Measurements from ENCODE around the gene ABLIM3.

ABLIM3 gene

DNA sequence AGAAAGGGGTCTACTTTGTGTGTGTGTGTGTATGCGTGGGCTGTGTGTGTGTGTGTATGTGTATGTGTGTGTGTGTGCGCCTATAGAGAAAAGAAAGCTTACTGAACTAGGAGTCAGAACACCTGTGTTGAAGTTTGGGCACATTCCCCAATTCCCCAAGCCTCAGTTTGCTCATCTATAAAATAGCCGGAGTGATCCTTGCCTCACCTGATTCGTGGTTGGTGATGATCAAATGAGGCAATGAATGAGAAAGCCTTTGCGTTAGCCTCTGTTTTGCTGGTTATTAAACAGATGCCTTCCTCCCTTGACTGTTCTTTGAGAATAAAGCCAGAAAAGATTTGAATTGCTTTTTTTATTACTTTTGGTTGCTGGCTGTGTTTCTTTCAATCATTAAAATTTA lies 20.6 kb downstream of the ABLIM3 start:
- no peak for TF ChIP-seq CTCF (IDR thresholded peaks at IDR 0.05; ENCODE audit: low read depth, low read length, missing control alignments)

DNA sequence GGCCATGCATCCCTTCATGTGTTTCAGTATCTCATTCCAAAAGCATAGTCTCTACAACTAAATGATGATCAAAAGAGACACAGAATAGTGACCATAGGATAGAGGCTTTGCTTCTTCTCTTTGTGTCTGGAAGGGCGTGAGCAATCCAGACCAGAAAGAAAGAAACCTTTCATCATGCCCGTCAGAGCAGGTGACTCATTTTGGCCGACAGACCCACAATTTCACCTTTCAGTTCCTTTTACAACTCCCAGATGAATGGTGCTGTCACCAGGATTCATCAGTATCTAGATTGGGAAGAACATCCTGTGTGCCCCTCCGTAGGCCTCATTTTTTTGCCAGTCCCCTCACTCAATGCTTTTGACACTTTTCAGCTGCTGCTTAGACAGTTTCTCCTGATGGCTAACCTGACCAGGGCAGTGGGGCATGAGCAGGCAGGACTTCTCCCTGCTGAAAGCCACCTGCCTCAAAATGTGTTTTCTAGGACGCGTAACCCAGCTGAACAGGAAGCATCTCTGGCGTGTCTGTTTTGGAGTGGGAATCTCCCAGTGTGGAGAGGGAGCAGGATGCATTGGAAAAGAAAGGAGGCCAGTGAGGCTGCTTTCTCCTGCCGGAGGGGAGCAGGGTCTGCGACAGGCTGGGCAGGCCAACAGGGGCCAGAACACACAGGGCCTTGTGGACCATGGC lies 21.2 kb downstream of the ABLIM3 start:
- DNase-seq (ENCODE audit: low read depth): no peak
- in situ Hi-C loops (cut with HindIII; ENCODE audit: low sequenced_read_pairs): no loop called here
- TF ChIP-seq CTCF (IDR thresholded peaks at IDR 0.05; ENCODE audit: low read depth, low read length, missing control alignments): no peak
- no peak overlapping the region for H3K4me3 ChIP-seq (ENCODE audit: low read depth, low read length)

More for the DNA sequence above, 20.6 kb downstream of the ABLIM3 start:
- in situ Hi-C loops (cut with HindIII; ENCODE audit: low sequenced_read_pairs): no loop called here
- no peak for DNase-seq (ENCODE audit: low read depth)
- H3K4me3 ChIP-seq (ENCODE audit: low read depth, low read length): no peak overlapping the region

DNA sequence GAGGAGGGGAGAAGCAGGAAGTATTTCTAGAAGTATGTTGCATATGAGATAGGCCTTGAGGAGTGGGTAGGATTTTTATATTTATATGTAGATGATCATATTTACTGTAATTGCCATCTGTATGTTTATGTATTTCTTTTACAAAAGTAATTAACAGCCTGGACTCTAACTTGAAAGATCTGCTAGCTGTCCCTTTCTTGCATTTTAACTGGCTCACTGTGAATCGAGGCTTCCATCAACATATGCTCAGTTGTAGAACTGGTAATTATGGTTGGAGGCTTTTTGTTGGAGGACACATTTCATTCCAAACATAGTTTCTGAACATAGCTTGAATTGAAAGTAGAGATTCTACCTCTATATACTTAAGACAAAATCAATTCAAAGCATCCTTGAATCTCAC lies 23.4 kb downstream of the ABLIM3 start:
- H3K4me3 ChIP-seq (ENCODE audit: low read depth, low read length): no peak overlapping the region
- TF ChIP-seq CTCF (IDR thresholded peaks at IDR 0.05; ENCODE audit: low read depth, low read length, missing control alignments): no peak
- in situ Hi-C loops (cut with HindIII; ENCODE audit: low sequenced_read_pairs): no loop called here
- DNase-seq (ENCODE audit: low read depth): no peak

DNA sequence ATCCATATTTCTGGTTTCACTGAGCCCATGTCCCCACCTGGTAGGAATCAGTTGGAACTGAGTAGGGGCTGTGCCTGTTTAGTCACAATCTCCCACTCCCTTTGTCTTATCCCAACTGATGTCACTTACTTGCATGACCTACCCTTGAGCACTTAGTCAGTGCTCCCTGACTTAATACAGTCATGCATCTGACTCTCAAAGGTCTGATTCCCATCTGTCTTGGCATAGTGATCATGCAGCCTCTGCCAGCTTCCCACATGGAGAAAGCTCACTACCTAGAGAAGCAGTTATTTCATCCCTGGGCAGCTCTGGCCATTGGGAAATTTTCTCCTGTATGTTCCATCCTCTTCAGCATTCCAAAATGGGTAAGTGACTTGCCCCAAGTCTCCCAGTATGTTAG lies 24.8 kb downstream of the ABLIM3 start:
- TF ChIP-seq CTCF (IDR thresholded peaks at IDR 0.05; ENCODE audit: low read depth, low read length, missing control alignments): no peak
- in situ Hi-C loops (cut with HindIII; ENCODE audit: low sequenced_read_pairs): no loop called here
- no peak overlapping the region for H3K4me3 ChIP-seq (ENCODE audit: low read depth, low read length)
- no peak for DNase-seq (ENCODE audit: low read depth)

DNA sequence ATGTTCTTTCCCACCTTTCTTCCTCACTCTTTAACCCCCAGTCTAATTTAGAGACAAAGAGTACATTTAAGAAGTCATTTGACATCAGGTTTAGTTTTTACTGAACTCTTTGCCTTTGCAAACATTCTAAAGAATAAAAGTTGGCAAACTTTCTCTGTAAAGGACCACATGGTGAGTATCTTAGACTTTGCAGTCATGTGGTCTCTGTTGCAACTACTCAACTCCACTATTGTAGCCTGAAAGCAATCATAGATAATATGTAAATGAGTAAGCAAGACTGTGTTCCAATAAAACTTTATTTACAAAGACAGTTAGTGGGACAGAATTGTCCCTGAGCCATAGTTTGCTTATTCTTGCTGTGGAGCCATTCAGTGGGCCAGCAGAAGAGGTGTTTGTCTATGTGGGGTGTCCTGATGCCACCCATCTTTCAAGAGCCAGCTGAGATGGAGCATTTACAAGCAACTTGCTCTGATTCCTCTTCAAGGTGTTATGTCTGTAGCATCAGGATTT lies 25.4 kb downstream of the ABLIM3 start:
- H3K4me3 ChIP-seq (ENCODE audit: low read depth, low read length): no peak overlapping the region
- no peak for TF ChIP-seq CTCF (IDR thresholded peaks at IDR 0.05; ENCODE audit: low read depth, low read length, missing control alignments)
- DNase-seq (ENCODE audit: low read depth): no peak
- in situ Hi-C loops (cut with HindIII; ENCODE audit: low sequenced_read_pairs): no loop called here

DNA sequence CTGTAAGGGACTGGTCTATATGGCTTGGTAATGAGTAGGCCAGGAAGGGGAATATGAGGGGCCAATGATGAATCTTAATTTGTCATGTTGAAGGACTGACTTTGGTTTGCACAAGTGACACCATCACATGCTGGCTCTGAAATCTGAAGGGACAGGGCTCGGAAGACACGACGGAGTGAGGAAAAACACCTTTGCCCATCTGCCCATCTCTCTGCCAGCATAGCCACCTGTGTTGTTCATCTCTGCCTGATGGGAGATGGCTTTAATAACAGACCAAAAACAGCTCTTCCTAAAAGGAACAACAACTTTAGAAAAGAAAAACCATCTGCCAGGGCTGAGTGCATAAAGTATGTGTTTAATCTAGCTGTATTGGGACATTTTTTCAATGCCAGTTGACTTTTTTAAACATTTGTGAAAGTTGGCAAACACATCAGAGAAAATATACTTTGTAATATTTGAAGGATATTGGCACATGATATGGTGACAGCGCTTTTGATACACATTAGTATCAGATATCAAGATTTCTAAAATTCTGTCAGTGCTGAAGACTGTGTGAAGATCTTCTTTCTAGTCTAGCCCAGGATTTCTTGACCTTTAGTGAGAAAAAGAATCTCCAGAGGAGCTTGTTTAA lies 27.1 kb downstream of the ABLIM3 start:
- in situ Hi-C loops (cut with HindIII; ENCODE audit: low sequenced_read_pairs): no loop called here
- no peak overlapping the region for H3K4me3 ChIP-seq (ENCODE audit: low read depth, low read length)
- no peak for TF ChIP-seq CTCF (IDR thresholded peaks at IDR 0.05; ENCODE audit: low read depth, low read length, missing control alignments)
- no peak for DNase-seq (ENCODE audit: low read depth)
